Fibroblast of lung (primary cell): ENCODE measurements around the gene PLA2G2F. TPM values are rescaled to one million over a fixed set of nuclear protein-coding genes. Genes with fewer than 3 reads are reported as not detected.

Experiments
- DNase-seq, 2 donors: peaks; one replicate each; pipeline versions ENCODE4 v3.0.0 to v3.0.0-alpha.2; 2010; ENCODE audit warnings: low read depth in 2 of 2
- H2AFZ ChIP-seq: 2 replicates; pipeline ENCODE4 v1.5.1; 2012; ENCODE audit warnings: low read length, control low read depth, inconsistent platforms
- H3K27ac ChIP-seq: 2 replicates; pipeline ENCODE4 v1.5.1; 2011; ENCODE audit warnings: low read length, control low read depth; ENCODE audit not compliant: insufficient read depth
- H3K27me3 ChIP-seq: 2 replicates; pipeline ENCODE4 v1.5.1; 2011; ENCODE audit warnings: mild to moderate bottlenecking, low read length; ENCODE audit not compliant: control insufficient read depth, insufficient read depth
- H3K36me3 ChIP-seq: 2 replicates; pipeline ENCODE4 v1.5.1; 2011; ENCODE audit warnings: low read length; ENCODE audit not compliant: control insufficient read depth, insufficient read depth
- H3K4me1 ChIP-seq: 2 replicates; pipeline ENCODE4 v1.5.1; 2011; ENCODE audit warnings: low read length; ENCODE audit not compliant: control insufficient read depth, insufficient read depth; ENCODE audit errors: extremely low read depth
- H3K4me2 ChIP-seq: 2 replicates; pipeline ENCODE4 v1.5.1; 2011; ENCODE audit warnings: low read length, control low read depth; ENCODE audit not compliant: insufficient read depth; ENCODE audit errors: extremely low read depth
- H3K4me3 ChIP-seq, 4 experiments: fragments of 200-600 bp in 1 of 4; sonication (generic) in 1 of 4; replicated peaks in 1 of 4; 2 replicates each; pipeline ENCODE4 v1.5.1; 2011 to 2016; ENCODE audit warnings: low read length in 4 of 4, low read depth in 3 of 4, mild to moderate bottlenecking in 3 of 4, control low read depth in 2 of 4, inconsistent platforms in 1 of 4, mixed read lengths in 1 of 4; ENCODE audit not compliant: insufficient read depth in 1 of 4; ENCODE audit errors: control extremely low read depth in 1 of 4
- H3K79me2 ChIP-seq: 2 replicates; pipeline ENCODE4 v1.5.1; 2012; ENCODE audit warnings: mild to moderate bottlenecking, low read length, inconsistent platforms; ENCODE audit not compliant: control insufficient read depth, insufficient read depth
- H3K9ac ChIP-seq: 2 replicates; pipeline ENCODE4 v1.5.1; 2011; ENCODE audit warnings: mild to moderate bottlenecking, low read length, control low read depth; ENCODE audit not compliant: insufficient read depth
- H3K9me3 ChIP-seq: 2 replicates; pipeline ENCODE4 v1.5.1; 2012; ENCODE audit warnings: low read depth, low read length; ENCODE audit not compliant: control insufficient read depth, insufficient read depth
- H4K20me1 ChIP-seq: 2 replicates; pipeline ENCODE4 v1.5.1; 2011; ENCODE audit warnings: low read length; ENCODE audit not compliant: control insufficient read depth, insufficient read depth; ENCODE audit errors: extremely low read depth
- CTCF ChIP-seq, 2 donors: IDR thresholded peaks in 1 of 2; conservative IDR thresholded peaks in 1 of 2; 1 replicate in 1 of 2; 2 replicates in 1 of 2; pipeline ENCODE4 v1.5.1; 2011 to 2012; ENCODE audit warnings: low read length in 2 of 2, control low read depth in 1 of 2, inconsistent platforms in 1 of 2, low read depth in 1 of 2, mild to moderate bottlenecking in 1 of 2
- EZH2 ChIP-seq: IDR thresholded peaks from 2 replicates; pipeline ENCODE4 v1.5.1; 2012; ENCODE audit warnings: low read length, control low read depth, mild to moderate bottlenecking; ENCODE audit errors: missing control alignments
- polyA plus RNA-seq, 2 donors: library from polyadenylated mRNA; depleted of rRNA in 1 of 2; stranded (reverse) in 1 of 2; unstranded in 1 of 2; fragments of >200 nt; gene quantifications; 2 replicates each; pipeline ENCODE4 v1.2.1, GENCODE V29; 2011 to 2012; ENCODE audit warnings: missing spikeins in 1 of 2
- total RNA-seq: library from RNA; depleted of rRNA; stranded (reverse); fragments of >200 nt; gene quantifications from 2 replicates; pipeline ENCODE4 v1.2.1, GENCODE V29; 2014

PLA2G2F gene
- total and polyA plus RNA-seq, 2 donors (not counting 1 experiment from before 2014, with no cell fraction given): not detected

- no peak overlapping the region for H2AFZ ChIP-seq
- H3K36me3 ChIP-seq: no peaks in the 10 kb centered on the region
- no peaks in the 10 kb centered on the region for H4K20me1 ChIP-seq
- H3K79me2 ChIP-seq: no peaks in the 10 kb centered on the region
- H3K4me1 ChIP-seq: no peaks in the 10 kb centered on the region
- no peaks in the 10 kb centered on the region for H3K9me3 ChIP-seq
- H3K27ac ChIP-seq: no peak overlapping the region
- H3K4me2 ChIP-seq: no peak overlapping the region
- no peak overlapping the region for H3K9ac ChIP-seq
- DNase-seq: no peak
- H3K4me3 ChIP-seq: no peak overlapping the region
- H3K27me3 ChIP-seq: peaks cover 2% of the 10 kb centered on the region
- TF ChIP-seq EZH2 (no peak), CTCF (conservative IDR thresholded peaks at IDR 0.05 in 1 of 2, IDR thresholded peaks at IDR 0.05 in 1 of 2; ENCODE audit: low read depth in 1 of 2, low read length in 2 of 2) (no peak)
Measured at GRCh38 chr1:20178634-20179370, 39.7 kb downstream of the PLA2G2F start.

- Histone ChIP-seq H3K4me2 (no peak overlapping the region), H4K20me1 (no peaks in the 10 kb centered on the region), H3K79me2 (no peaks in the 10 kb centered on the region), H3K4me3 (no peak overlapping the region), H3K27me3 (peaks cover 2% of the 10 kb centered on the region), H2AFZ (no peak overlapping the region), H3K9ac (no peak overlapping the region), H3K36me3 (no peaks in the 10 kb centered on the region), H3K4me1 (no peaks in the 10 kb centered on the region), H3K27ac (no peak overlapping the region), H3K9me3 (no peaks in the 10 kb centered on the region)
- no peak for TF ChIP-seq CTCF (conservative IDR thresholded peaks at IDR 0.05 in 1 of 2, IDR thresholded peaks at IDR 0.05 in 1 of 2; ENCODE audit: low read depth in 1 of 2, low read length in 2 of 2)
- TF ChIP-seq EZH2: no peak
- DNase-seq: no peak
Measured at GRCh38 chr1:20179371-20180128, 40.4 kb downstream of the PLA2G2F start.

GRCh38 chr1:20180129-20180843 is 41.2 kb downstream of the PLA2G2F start:
- H3K4me1 ChIP-seq: no peaks in the 10 kb centered on the region
- no peak for DNase-seq

More at GRCh38 chr1:20180129-20180843, 41.2 kb downstream of the PLA2G2F start:
- H2AFZ ChIP-seq: no peak overlapping the region
- no peaks in the 10 kb centered on the region for H3K79me2 ChIP-seq
- no peaks in the 10 kb centered on the region for H3K9me3 ChIP-seq
- H3K4me2 ChIP-seq: no peak overlapping the region
- no peak overlapping the region for H3K4me3 ChIP-seq
- no peak overlapping the region for H3K27ac ChIP-seq
- H4K20me1 ChIP-seq: no peaks in the 10 kb centered on the region
- H3K27me3 ChIP-seq: peaks cover 8% of the 10 kb centered on the region
- H3K9ac ChIP-seq: no peak overlapping the region
- TF ChIP-seq EZH2 (no peak), CTCF (conservative IDR thresholded peaks at IDR 0.05 in 1 of 2, IDR thresholded peaks at IDR 0.05 in 1 of 2; ENCODE audit: low read depth in 1 of 2, low read length in 2 of 2) (no peak)
- H3K36me3 ChIP-seq: no peaks in the 10 kb centered on the region
